ENCODE results near the gene FRMPD4. TPM values are rescaled to one million over a fixed set of nuclear protein-coding genes. Genes with fewer than 3 reads are reported as not detected.

FRMPD4 gene
- total RNA-seq, 1 experiment from 2014 or later: not detected

- Histone ChIP-seq H3K4me1 (replicated peaks; ENCODE audit: insufficient read depth) (no peaks in the 10 kb centered on the region), H3K4me2 (no peak overlapping the region), H3K36me3 (ENCODE audit: low read depth) (no peaks in the 10 kb centered on the region), H3K27me3 (ENCODE audit: insufficient read depth, low read depth) (0 out of 2 replicates have a peak, but pooled peaks cover 3% of the 10 kb centered on the region), H3F3A (ENCODE audit: insufficient read depth, low read depth) (no peaks in the 10 kb centered on the region), H4K20me1 (ENCODE audit: insufficient read depth) (no peaks in the 10 kb centered on the region), H3K9me3 (ENCODE audit: insufficient read depth, low read depth) (no peaks in the 10 kb centered on the region), H2AFZ (no peak overlapping the region), H3K4me3 (no peak overlapping the region), H3K9me2 (ENCODE audit: insufficient read depth) (no peaks in the 10 kb centered on the region), H3K27ac (no peak overlapping the region), H3K79me2 (ENCODE audit: low read depth) (no peaks in the 10 kb centered on the region)
- no peak for DNase-seq
- BruUV-seq (replicated peaks): no TSS peak
- no peak for TF ChIP-seq CTCF (conservative IDR thresholded peaks at IDR 0.05)
- no peak for TF ChIP-seq EZH2 (IDR thresholded peaks at IDR 0.05; ENCODE audit: low read depth)
- intact Hi-C loops (cut with micrococcal nuclease; ENCODE audit: unreplicated experiment): no loop called here
- CTCF ChIA-PET: no interaction called here
- POLR2A ChIA-PET (ENCODE audit: unreplicated experiment): no interaction called here
Observed at GRCh38 chrX:12711435-12712040, 573.3 kb downstream of the FRMPD4 start.

GRCh38 chrX:12716574-12716973, 578.3 kb downstream of the FRMPD4 start:
- ChIA-PET POLR2A (ENCODE audit: unreplicated experiment) (no interaction called here), CTCF (no interaction called here)
- H3K79me2 ChIP-seq (ENCODE audit: low read depth): no peaks in the 10 kb centered on the region
- BruUV-seq (replicated peaks): no TSS peak
- no peak overlapping the region for H3K4me3 ChIP-seq
- H4K20me1 ChIP-seq (ENCODE audit: insufficient read depth): no peaks in the 10 kb centered on the region
- no peak overlapping the region for H3K4me2 ChIP-seq
- H3K27ac ChIP-seq: no peak overlapping the region
- no peak for TF ChIP-seq EZH2 (IDR thresholded peaks at IDR 0.05; ENCODE audit: low read depth)
- TF ChIP-seq CTCF (conservative IDR thresholded peaks at IDR 0.05): no peak
- peaks cover 34% of the 10 kb centered on the region for H3K27me3 ChIP-seq (ENCODE audit: insufficient read depth, low read depth)
- H3K9me2 ChIP-seq (ENCODE audit: insufficient read depth): no peaks in the 10 kb centered on the region
- H3K36me3 ChIP-seq (ENCODE audit: low read depth): no peaks in the 10 kb centered on the region
- H3K4me1 ChIP-seq (replicated peaks; ENCODE audit: insufficient read depth): no peaks in the 10 kb centered on the region
- no peaks in the 10 kb centered on the region for H3K9me3 ChIP-seq (ENCODE audit: insufficient read depth, low read depth)
- intact Hi-C loops (cut with micrococcal nuclease; ENCODE audit: unreplicated experiment): no loop called here
- no peak overlapping the region for H2AFZ ChIP-seq
- no peaks in the 10 kb centered on the region for H3F3A ChIP-seq (ENCODE audit: insufficient read depth, low read depth)
- DNase-seq: no peak

GRCh38 chrX:12719837-12720236, 581.6 kb downstream of the FRMPD4 start:
- Histone ChIP-seq H3K36me3 (ENCODE audit: low read depth) (no peaks in the 10 kb centered on the region), H3K4me3 (no peak overlapping the region), H3K4me2 (no peak overlapping the region), H3K9me2 (ENCODE audit: insufficient read depth) (no peaks in the 10 kb centered on the region), H3K4me1 (replicated peaks; ENCODE audit: insufficient read depth) (no peaks in the 10 kb centered on the region), H3F3A (ENCODE audit: insufficient read depth, low read depth) (no peaks in the 10 kb centered on the region), H3K9me3 (ENCODE audit: insufficient read depth, low read depth) (no peaks in the 10 kb centered on the region), H3K79me2 (ENCODE audit: low read depth) (no peaks in the 10 kb centered on the region), H2AFZ (no peak overlapping the region), H3K27ac (no peak overlapping the region), H4K20me1 (ENCODE audit: insufficient read depth) (no peaks in the 10 kb centered on the region), H3K27me3 (ENCODE audit: insufficient read depth, low read depth) (peaks cover 34% of the 10 kb centered on the region)
- CTCF ChIA-PET: no interaction called here
- POLR2A ChIA-PET (ENCODE audit: unreplicated experiment): no interaction called here
- no peak for DNase-seq
- BruUV-seq (replicated peaks): no TSS peak
- TF ChIP-seq EZH2 (IDR thresholded peaks at IDR 0.05; ENCODE audit: low read depth) (no peak), CTCF (conservative IDR thresholded peaks at IDR 0.05) (no peak)
- intact Hi-C loops (cut with micrococcal nuclease; ENCODE audit: unreplicated experiment): no loop called here

Data from PC-9 (cell line).